ENCODE results near the gene FAM81B.

FAM81B gene

GRCh38 chr5:95487880-95488279, 96.7 kb downstream of the FAM81B start:
- DNase-seq, result no peak
